Activated T-cell treated with anti-CD3 and anti-CD28 coated beads for 4 hours (primary cell): ENCODE results near the gene SQSTM1.
"Not testable (repeated sequence)": the region's sequence is repeated elsewhere in the genome, so short reads cannot be mapped to it uniquely, and the experiment has no call there.

ENCODE experiments used
- DNase-seq: peaks from one replicate; pipeline ENCODE4 v3.0.0-alpha.2; 2020

Gene SQSTM1

DNA sequence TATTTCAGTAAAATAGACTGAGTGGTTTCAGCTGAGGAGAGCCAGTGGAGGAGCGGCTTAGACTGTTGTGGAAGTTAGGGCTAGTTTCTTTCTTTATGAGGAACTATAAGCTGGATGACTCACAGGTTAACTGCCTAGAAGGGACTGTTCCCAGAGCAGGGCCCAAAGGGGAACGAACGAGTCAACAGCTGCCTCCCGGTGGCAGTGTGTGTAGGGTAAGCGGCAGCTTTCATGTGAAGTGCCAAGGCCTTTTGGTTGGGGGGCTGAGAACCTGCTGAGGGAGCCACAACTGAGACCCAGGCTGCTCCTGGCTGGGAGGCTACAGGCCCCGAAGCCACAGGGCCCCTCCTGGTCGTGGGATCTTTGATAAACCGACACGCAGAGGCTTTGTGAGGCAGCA is 7.0 kb downstream of the SQSTM1 start:
- DNase-seq, result no peak

DNA sequence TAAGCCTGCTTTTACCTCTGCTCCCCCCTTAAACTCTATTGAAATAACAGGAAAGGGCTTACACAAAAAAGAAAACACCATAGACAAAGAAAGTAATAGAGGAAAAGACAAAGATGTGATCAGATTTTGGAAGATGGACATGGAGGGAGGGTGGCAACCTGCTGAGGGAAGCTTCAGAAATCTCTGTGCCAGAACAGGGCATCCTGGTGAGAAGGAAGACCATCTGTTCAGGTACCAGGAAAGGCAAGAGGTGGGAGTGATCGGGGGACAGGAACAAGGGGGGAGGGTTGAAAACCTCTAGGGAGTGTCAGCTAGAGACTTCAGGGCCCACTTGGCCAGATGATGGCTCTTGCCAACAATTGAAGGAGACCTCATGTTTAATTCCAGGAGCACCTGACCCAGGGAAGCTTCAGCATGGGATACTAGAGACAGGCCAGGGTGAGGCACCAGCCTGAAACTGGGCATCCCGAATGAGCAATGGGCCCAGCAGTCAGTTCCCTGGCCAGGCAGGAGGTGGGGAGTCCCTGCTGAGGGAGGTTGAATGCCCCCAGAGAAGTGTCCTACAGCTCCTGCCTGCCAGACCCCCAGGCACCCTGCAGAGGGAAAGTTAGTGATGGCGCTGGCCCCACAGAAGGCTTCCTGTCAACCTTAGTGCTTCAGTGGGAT is 8.2 kb downstream of the SQSTM1 start:
- no peak for DNase-seq

DNA sequence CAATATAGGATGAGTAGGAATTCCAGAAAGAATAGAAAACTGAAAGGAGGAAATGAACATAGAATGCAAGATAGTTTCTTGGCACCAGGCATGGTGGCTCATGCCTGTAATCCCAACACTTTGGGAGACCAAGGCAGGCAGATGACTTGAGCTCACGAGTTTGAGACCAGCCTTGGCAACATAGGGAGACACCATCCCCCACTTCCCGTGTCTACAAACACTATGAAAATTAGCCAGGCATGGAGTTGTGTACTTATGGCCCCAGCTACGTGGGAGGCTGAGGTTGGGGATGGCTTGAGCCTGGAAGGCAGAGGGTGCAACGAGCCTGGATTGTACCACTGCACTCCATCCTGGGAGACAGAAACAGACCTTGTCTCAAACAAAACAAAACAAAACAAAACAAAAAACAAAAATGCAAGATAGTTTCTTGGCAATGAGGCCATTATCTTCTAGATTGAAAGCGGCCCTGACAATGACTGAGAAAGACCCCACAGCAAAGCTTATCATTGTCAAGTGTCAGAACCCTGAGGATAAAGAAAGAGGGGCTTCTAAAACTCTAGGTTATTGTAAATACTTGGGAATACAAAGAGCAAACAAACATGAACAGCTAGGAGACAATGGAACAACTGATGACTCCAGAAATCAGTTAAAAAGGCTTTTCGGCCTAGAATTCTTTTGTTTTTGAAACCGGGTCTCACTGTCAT is 9.2 kb downstream of the SQSTM1 start:
- no peak for DNase-seq

DNA sequence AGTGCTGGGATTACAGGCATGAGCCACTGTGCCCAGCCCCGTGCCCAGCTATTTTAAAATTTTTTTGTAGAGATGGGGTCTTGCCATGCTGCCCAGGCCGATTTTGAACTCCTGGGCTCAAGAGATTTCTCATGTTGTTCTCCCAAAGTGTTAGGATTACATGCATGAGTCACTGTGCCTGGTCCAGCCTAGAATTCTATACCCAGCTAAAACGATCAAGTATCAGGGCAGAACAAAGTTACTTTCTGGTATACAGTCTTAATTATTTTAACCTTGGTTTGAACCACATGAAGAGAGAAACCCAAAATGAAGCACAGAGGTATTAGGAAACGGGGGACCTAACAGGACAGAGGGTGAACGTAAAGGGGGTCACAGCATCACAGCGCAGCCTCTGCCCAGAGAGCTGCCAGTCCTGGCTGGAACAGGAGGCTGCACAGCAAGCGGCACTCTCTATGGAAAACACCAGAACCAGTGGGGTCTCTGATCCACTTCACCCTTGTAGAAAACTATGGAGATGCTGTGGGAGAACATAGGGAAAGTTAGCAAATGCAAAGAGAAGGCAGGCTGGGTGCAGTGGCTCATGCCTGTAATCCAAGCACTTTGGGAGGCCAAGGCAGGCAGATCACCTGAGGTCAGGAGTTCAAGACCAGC is 10.2 kb downstream of the SQSTM1 start:
- DNase-seq, result no peak

DNA sequence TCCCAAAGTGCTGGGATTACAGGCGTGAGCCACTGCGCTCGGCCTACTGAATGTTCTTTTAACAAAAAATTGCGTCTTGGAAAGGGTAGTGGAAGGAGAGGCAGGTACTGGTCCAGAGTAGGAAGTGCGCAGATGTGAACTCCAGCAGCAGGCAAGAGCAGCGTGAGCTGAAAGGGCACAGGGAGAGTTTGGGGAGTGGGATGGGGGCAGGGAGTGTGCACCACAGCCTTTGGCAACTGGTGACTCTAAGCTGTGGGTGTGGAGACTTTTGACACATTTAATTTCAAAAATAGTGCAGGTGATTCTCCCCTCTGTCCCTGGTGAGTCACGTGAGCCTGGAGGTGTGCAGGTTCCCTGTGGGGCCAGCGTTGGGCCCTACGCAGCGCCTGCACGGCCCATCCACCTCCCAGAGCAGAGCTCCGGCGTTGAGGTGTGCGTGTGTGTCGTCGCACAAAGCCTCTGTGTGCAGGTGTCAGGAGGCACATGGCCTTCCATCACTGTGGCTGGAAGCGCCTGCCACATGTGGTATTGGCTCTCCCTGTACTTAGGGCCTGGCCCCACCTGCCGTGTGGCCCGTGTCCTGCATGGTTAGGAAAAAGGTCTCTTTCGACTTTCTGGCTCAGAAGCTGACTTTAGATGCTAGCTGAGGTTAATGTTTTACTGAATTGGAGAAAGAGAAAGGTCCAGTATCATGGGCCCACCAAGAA is 11.5 kb downstream of the SQSTM1 start:
- DNase-seq, result no peak

DNA sequence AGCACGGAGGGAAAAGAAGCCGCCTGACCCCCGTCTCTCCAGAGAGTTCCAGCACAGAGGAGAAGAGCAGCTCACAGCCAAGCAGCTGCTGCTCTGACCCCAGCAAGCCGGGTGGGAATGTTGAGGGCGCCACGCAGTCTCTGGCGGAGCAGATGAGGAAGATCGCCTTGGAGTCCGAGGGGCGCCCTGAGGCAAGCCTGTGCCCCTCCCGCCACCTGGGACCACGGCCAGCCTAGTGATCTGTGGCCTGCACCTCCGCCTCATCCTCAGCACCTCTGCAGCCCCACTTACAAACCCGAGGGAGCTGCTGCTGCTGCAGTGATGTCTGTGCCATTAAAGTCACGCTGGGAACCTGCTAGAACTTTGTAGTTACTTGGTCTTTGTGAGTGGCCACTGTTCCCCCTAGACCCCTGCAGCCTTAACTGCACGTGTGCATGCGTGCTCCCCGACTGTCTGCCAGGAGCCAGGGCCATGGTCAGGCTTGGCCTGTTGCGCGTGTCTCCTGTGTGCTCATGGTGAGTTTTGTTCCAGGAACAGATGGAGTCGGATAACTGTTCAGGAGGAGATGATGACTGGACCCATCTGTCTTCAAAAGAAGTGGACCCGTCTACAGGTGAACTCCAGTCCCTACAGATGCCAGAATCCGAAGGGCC is 12.5 kb downstream of the SQSTM1 start:
- DNase-seq, result no peak

DNA sequence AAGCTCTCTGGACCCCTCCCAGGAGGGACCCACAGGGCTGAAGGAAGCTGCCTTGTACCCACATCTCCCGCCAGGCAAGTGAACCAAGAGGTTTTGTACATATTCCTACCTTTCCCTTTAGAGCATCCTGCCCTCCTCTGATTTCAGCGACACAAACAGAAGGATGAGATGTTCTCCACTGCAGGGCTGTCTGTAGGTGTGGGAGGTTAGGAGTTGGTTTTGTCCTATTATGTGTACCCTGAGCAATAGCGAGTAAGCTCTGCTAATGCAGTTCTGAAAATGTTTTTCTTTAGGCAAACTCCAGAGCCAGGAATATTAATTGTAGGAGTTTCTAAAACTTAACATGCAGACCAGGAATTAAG is 13.0 kb downstream of the SQSTM1 start:
- DNase-seq, result no peak

DNA sequence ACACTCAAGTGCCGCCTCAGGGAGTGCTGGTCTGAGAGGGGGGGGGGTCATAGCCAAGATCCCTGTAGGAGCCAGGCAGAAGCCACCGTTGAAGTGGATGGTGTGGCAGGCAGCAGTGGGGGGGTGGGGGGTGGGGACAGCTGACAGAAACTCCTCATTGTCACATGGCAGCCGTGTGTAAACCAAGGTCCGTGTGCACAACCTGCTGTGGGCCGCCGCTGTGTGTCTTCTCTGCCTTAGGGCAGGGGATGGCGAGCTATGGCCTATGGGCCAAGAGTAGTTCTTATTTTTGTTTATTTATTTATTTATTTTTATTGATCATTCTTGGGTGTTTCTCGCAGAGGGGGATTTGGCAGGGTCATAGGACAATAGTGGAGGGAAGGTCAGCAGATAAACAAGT is 13.4 kb downstream of the SQSTM1 start:
- no peak for DNase-seq

DNA sequence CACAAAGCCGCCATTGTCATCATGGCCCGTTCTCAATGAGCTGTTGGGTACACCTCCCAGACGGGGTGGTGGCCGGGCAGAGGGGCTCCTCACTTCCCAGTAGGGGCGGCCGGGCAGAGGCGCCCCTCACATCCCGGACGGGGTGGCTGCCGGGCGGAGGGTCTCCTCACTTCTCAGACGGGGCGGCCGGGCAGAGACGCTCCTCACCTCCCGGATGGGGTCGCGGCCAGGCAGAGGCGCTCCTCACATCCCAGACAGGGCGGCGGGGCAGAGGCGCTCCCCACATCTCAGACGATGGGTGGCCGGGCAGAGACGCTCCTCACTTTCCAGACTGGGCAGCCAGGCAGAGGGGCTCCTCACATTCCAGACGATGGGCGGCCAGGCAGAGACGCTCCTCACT is 14.2 kb downstream of the SQSTM1 start:
- not testable (repeated sequence) for DNase-seq

DNA sequence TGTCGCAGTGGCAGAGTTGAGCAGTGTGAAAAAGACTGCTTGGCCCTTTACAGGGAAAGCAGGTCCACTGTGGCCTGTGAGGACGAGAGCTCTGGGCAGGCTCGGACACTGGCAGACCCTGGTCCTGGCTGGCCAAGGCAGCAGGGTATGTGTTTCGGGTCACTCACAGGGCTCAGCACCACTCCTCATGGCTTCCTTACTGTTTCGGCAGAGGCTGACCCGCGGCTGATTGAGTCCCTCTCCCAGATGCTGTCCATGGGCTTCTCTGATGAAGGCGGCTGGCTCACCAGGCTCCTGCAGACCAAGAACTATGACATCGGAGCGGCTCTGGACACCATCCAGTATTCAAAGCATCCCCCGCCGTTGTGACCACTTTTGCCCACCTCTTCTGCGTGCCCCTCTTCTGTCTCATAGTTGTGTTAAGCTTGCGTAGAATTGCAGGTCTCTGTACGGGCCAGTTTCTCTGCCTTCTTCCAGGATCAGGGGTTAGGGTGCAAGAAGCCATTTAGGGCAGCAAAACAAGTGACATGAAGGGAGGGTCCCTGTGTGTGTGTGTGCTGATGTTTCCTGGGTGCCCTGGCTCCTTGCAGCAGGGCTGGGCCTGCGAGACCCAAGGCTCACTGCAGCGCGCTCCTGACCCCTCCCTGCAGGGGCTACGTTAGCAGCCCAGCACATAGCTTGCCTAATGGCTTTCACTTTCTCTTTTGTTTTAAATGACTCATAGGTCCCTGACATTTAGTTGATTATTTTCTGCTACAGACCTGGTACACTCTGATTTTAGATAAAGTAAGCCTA is 15.7 kb downstream of the SQSTM1 start:
- no peak for DNase-seq

DNA sequence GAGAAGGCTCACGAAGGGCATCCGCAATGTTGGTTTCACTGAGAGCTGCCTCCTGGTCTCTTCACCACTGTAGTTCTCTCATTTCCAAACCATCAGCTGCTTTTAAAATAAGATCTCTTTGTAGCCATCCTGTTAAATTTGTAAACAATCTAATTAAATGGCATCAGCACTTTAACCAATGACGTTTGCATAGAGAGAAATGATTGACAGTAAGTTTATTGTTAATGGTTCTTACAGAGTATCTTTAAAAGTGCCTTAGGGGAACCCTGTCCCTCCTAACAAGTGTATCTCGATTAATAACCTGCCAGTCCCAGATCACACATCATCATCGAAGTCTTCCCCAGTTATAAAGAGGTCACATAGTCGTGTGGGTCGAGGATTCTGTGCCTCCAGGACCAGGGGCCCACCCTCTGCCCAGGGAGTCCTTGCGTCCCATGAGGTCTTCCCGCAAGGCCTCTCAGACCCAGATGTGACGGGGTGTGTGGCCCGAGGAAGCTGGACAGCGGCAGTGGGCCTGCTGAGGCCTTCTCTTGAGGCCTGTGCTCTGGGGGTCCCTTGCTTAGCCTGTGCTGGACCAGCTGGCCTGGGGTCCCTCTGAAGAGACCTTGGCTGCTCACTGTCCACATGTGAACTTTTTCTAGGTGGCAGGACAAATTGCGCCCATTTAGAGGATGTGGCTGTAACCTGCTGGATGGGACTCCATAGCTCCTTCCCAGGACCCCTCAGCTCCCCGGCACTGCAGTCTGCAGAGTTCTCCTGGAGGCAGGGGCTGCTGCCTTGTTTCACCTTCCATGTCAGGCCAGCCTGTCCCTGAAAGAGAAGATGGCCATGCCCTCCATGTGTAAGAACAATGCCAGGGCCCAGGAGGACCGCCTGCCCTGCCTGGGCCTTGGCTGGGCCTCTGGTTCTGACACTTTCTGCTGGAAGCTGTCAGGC is 16.6 kb downstream of the SQSTM1 start:
- DNase-seq, result no peak

DNA sequence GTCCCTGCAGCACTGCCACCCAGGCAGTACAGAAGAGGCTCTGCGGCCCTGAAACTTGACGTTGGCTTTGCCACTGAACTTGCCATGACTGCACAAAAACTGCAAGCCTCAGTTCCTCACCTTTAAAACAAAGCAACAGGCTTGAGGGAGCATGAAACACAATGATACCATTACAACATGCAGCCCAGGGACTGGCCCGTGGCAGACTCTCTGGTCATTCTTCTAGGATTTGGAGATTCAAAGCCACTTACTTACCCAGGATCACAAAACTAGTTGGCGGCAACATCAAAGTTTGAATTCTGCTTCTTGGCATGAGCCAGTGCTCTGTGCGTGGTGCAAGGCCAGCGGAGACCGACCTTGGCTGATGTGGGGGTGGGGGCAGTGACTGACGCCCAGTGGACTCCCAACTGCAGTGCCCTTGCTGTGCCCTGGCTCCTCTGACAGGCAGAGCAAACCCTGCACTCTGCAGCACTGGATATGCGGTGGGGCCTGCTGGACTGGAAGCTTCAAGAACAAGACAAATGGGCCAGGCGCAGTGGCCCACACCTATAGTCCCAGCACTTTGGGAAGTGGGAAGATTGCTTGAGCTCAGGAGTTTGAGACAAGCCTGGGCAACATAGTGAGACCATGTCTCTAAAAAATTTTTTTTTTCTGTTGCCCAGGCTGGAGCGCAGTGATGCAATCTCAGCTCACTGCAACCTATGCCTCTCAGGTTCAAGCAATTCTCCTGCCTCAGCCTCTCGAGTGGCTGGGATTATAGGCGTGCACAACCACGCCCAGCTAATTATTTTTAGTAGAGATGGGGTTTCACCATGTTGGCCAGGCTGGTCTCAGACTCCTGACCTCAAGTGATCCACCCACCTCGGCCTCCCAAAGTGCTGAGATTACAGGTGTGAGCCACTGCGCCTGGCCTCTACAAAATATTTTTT is 18.9 kb downstream of the SQSTM1 start:
- DNase-seq, result no peak

DNA sequence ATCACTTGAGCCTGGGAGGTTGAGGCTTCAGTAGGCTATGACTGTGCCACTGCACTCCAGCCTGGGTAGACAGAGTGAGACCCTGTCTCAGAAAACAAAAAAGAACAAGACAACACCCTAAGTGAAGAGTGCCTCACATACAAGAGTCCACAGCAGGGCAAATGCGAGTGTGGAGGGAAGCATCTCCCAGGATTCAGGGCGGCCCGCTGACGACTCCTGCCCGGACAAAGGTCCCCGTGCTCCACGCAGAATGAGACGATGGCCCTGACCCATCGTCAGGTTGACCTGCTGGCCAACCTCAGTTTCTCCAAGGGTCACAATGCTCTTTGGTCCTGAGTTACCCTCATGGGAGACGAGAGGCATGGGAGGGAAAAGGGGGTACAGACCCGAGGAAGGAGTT is 19.6 kb downstream of the SQSTM1 start:
- DNase-seq, result no peak

DNA sequence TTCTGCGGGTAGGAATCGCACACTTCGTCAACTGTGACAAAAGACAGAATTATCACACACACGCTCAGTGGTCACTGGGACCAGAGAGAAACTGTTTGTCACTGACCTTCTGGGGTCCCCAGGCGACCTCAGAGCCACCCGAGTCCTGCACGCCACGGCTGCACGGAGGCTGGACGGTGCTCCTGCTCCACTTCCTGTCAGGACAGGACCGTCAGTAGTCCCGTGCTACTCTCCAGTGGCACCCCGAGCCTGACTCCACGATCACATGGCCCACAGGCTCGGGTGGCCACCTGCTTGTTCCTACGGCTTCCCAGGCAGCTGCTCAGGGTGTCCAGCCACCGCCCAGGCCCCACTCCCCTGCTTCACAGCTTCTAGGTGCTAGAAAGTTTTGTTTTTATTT is 20.1 kb downstream of the SQSTM1 start:
- DNase-seq, result no peak

DNA sequence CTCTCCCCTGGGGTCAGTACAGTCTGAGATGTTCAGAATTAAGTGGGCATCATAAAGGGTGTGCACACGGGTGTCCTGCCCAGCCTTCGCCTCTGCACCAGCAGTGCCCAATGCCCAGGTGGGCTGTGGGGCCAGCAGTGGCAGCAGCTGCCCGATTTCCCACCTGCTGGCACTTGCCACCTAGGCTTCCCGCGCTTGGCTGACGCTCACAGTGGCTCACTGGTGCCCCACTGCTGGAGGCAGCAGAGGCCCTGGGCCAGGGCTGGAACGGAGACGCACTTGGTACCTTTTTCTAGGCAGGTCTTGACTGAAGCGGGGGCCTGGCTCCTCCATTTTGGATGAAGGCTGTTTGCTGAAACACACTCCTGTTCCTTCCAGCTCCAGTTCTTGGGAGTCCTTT is 20.9 kb downstream of the SQSTM1 start:
- no peak for DNase-seq

DNA sequence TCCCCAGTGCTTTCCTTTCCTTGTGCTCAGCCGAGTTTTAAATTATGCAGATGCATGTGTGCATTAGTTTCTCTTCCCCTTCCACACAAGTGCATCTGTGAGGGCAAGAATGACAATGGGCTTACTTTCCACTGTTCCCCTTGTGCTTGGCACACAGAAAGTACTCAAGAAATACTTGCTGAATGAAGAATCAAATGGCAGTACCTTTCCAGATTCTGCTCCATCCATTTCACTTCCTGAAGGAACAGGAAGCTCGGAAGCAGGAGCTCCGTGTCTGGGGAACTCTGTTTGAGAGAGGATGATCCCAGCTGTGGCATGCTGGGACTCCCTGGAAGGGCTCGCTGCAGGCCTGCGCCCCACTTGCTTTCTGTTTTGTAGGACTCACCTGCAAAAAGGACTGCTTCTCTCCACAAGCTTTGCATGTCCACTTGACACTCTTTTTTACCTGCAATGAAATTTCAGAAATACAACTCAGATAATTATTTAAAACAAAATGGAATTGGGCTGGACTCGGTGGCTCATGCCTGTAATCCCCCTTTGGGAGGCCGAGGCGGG is 32.4 kb downstream of the SQSTM1 start:
- no peak for DNase-seq

DNA sequence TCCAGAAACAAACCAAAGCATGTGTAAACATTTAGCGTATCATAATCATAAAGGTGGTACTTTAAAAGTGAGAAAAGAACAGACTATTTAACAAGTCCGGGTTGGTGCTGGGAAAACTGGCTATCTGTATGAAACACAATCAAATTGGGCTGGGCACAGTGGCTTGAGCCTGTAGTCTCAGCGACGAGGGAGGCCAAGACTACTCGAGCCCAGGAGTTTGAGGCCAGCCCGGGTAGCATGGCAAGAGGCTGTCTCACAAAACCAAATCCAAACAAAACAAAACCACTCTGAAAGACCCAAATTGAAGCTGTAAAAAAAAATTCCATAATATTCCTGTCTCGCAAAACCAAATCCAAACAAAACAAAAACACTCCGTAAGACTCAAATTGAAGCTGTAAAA is 33.7 kb downstream of the SQSTM1 start:
- no peak for DNase-seq

DNA sequence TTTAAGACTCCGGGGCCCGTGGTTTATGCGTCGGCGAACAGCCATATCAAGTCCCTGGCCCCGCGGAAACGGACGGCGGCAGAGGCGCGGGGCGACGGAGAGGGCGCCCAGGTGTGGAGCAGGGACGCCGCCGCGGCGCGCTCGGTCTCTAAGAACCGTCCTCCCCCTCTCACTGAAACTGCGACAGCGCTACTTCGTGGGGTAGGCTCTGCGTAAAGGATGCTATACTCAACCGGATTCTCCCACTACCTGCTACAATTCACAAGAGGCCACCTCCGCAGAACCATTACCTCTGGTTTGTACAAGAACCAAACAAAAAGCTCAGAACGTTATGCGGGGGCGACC is 37.5 kb downstream of the SQSTM1 start:
- peak; percentile 50 for DNase-seq

DNA sequence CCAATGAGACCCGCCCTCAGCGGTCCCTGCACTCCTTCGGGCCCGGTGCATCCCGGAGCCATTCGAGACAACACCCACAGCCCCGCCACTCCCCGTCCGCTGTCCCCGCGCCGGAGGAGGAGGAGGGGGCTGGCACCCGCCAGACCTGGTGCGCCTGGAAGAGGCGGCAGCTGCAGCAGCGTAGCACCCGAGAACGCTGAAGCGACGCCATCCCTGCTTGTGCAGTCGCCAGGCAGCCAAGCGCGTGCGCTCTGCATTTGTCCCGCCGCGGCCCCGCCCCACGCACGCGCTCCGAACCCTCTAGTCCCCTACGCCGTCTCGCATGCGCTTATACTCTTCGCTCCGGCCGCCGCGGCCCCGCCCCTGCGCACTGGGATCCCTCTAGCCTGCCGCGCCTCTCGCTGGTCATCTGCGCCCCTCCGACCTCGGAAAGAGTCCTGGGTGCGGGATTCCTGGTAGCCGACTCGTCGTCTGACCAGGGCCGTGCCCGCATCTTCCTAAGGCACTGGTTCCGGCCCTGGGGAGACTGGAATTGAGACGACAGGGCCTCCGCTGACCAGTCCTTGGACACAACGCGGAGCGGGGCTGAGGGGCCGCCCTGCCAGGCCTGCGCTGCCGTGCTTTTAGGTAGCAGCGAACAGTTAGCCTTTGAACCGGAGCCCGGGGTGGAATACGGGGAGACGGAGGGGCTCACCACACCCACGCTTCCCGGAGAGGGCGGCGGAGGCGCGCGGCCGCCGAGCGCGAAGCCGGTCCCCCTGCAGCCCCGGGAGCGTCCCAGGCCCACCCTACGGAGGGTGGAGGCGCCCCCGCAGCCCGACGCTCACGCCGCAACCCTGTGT is 38.1 kb downstream of the SQSTM1 start, which contains the start of gene MRNIP:
Gene MRNIP (minus strand): TSS at position 232 of the 842 bp plus-strand sequence. CDS start 21 bp downstream, at position 211.
- DNase-seq, result peak; percentile 84
